ENCODE data around the gene TCTN2. TPM values are rescaled to one million over a fixed set of nuclear protein-coding genes. Genes with fewer than 3 reads are reported as not detected.

Gene TCTN2
- total RNA-seq, 1 experiment from 2014 or later = 7.3 TPM

- CTCF ChIA-PET = no interaction called here
- TF ChIP-seq, protein P1, sequence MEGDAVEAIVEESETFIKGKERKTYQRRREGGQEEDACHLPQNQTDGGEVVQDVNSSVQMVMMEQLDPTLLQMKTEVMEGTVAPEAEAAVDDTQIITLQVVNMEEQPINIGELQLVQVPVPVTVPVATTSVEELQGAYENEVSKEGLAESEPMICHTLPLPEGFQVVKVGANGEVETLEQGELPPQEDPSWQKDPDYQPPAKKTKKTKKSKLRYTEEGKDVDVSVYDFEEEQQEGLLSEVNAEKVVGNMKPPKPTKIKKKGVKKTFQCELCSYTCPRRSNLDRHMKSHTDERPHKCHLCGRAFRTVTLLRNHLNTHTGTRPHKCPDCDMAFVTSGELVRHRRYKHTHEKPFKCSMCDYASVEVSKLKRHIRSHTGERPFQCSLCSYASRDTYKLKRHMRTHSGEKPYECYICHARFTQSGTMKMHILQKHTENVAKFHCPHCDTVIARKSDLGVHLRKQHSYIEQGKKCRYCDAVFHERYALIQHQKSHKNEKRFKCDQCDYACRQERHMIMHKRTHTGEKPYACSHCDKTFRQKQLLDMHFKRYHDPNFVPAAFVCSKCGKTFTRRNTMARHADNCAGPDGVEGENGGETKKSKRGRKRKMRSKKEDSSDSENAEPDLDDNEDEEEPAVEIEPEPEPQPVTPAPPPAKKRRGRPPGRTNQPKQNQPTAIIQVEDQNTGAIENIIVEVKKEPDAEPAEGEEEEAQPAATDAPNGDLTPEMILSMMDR (IDR thresholded peaks at IDR 0.05; ENCODE audit: insufficient read depth in 1 of 2, low read depth in 1 of 2, low read length in 1 of 2, severe bottlenecking in 1 of 2, unreplicated experiment in 1 of 2) = no peak
- BruUV-seq (replicated peaks) = no TSS peak
Measured at GRCh38 chr12:123752046-123752445, 81.1 kb downstream of the TCTN2 start.

GRCh38 chr12:123754041-123754772, 83.3 kb downstream of the TCTN2 start:
- TF ChIP-seq, protein P1 (IDR thresholded peaks at IDR 0.05; ENCODE audit: insufficient read depth in 1 of 2, low read depth in 1 of 2, low read length in 1 of 2, severe bottlenecking in 1 of 2, unreplicated experiment in 1 of 2) = no peak
- H3K27ac Mint-ChIP-seq (ENCODE audit: unreplicated experiment) = no peak overlapping the region
- H3K4me1 ChIP-seq = no peaks in the 10 kb centered on the region
- intact Hi-C loops (cut with micrococcal nuclease; ENCODE audit: unreplicated experiment) = no loop called here
- H3K4me1 Mint-ChIP-seq (ENCODE audit: low read depth, unreplicated experiment) = no peaks in the 10 kb centered on the region
- no TSS peak for BruUV-seq (replicated peaks)
- ChIA-PET POLR2A (no interaction called here), CTCF (no interaction called here)
- no peak overlapping the region for H3K4me3 Mint-ChIP-seq (ENCODE audit: unreplicated experiment)
- H3K36me3 Mint-ChIP-seq (ENCODE audit: insufficient read depth, unreplicated experiment) = peaks cover 42% of the 10 kb centered on the region
- no peaks in the 10 kb centered on the region for H3K27me3 Mint-ChIP-seq (ENCODE audit: insufficient read depth, unreplicated experiment)
- no peaks in the 10 kb centered on the region for H3K9me3 ChIP-seq
- H3K36me3 ChIP-seq (ENCODE audit: control insufficient read depth, insufficient read depth, low read length) = no peaks in the 10 kb centered on the region; the same call in none of the 2 replicates
- DNase-seq = no peak
- no peaks in the 10 kb centered on the region for H3K27me3 ChIP-seq (replicated peaks; ENCODE audit: control insufficient read depth, insufficient read depth, low read length)
- H3K9me3 Mint-ChIP-seq (ENCODE audit: unreplicated experiment) = no peaks in the 10 kb centered on the region
- no peak overlapping the region for H3K4me3 ChIP-seq (ENCODE audit: low read depth, low read length)

More at GRCh38 chr12:123752046-123752445, 81.1 kb downstream of the TCTN2 start:
- Mint-ChIP-seq H3K27me3 (ENCODE audit: insufficient read depth, unreplicated experiment) (no peaks in the 10 kb centered on the region), H3K4me1 (ENCODE audit: low read depth, unreplicated experiment) (no peaks in the 10 kb centered on the region), H3K36me3 (ENCODE audit: insufficient read depth, unreplicated experiment) (peaks cover 51% of the 10 kb centered on the region), H3K4me3 (ENCODE audit: unreplicated experiment) (no peak overlapping the region), H3K27ac (ENCODE audit: unreplicated experiment) (no peak overlapping the region), H3K9me3 (ENCODE audit: unreplicated experiment) (no peaks in the 10 kb centered on the region)
- Histone ChIP-seq H3K9me3 (no peaks in the 10 kb centered on the region), H3K36me3 (ENCODE audit: control insufficient read depth, insufficient read depth, low read length) (no peaks in the 10 kb centered on the region; the same call in none of the 2 replicates), H3K4me3 (ENCODE audit: low read depth, low read length) (no peak overlapping the region), H3K4me1 (no peaks in the 10 kb centered on the region), H3K27me3 (replicated peaks; ENCODE audit: control insufficient read depth, insufficient read depth, low read length) (no peaks in the 10 kb centered on the region)
- intact Hi-C loops (cut with micrococcal nuclease; ENCODE audit: unreplicated experiment) = no loop called here
- DNase-seq = no peak
- POLR2A ChIA-PET = no interaction called here

DNA sequence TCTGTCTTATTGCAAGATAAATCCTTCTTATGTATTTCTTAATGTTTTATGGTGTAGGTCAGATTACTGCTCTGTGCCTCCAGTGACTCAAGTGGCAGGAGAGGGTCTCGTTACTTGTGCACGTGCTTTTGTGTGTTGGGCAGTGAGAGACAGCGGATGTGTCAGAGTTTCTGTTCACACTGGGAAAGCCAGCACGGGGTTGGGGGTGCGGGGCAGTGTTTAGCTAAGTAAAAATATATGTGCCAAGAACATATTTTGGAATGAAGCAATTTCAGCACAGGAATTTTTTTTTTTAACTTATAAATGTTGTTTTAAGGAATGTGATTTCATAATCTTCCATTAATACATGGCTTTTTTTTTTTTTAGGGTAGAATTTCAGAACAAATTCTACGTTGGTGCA, 86.6 kb downstream of the TCTN2 start:
- no peaks in the 10 kb centered on the region for H3K4me1 Mint-ChIP-seq (ENCODE audit: low read depth, unreplicated experiment)
- no peak for DNase-seq
- H3K4me3 Mint-ChIP-seq (ENCODE audit: unreplicated experiment) = no peak overlapping the region
- Histone ChIP-seq H3K4me1 (peaks cover 6% of the 10 kb centered on the region), H3K27me3 (replicated peaks; ENCODE audit: control insufficient read depth, insufficient read depth, low read length) (no peaks in the 10 kb centered on the region), H3K4me3 (ENCODE audit: low read depth, low read length) (no peak overlapping the region), H3K36me3 (ENCODE audit: control insufficient read depth, insufficient read depth, low read length) (no peaks in the 10 kb centered on the region; the same call in none of the 2 replicates), H3K9me3 (no peaks in the 10 kb centered on the region)
- TF ChIP-seq, protein P1 (IDR thresholded peaks at IDR 0.05; ENCODE audit: insufficient read depth in 1 of 2, low read depth in 1 of 2, low read length in 1 of 2, severe bottlenecking in 1 of 2, unreplicated experiment in 1 of 2) = no peak
- ChIA-PET POLR2A (no interaction called here), CTCF (no interaction called here)
- H3K9me3 Mint-ChIP-seq (ENCODE audit: unreplicated experiment) = no peaks in the 10 kb centered on the region
- H3K27ac Mint-ChIP-seq (ENCODE audit: unreplicated experiment) = no peak overlapping the region
- peaks cover 20% of the 10 kb centered on the region for H3K36me3 Mint-ChIP-seq (ENCODE audit: insufficient read depth, unreplicated experiment)
- intact Hi-C loops (cut with micrococcal nuclease; ENCODE audit: unreplicated experiment) = no loop called here
- BruUV-seq (replicated peaks) = no TSS peak
- H3K27me3 Mint-ChIP-seq (ENCODE audit: insufficient read depth, unreplicated experiment) = no peaks in the 10 kb centered on the region

Other genes starting within 250 kb of the TCTN2 start
- 3.1 and 3.2 TPM in 2 replicates for gene RILPL2, start 234.4 kb upstream of the TCTN2 start, total RNA-seq (2022)
- 22.0 and 22.7 TPM in 2 replicates for gene SNRNP35, start 213.0 kb upstream of the TCTN2 start, total RNA-seq (2022)
- gene RILPL1, start 137.4 kb upstream of the TCTN2 start, total RNA-seq (2022) = 16.2 and 17.0 TPM in 2 replicates
- 255 TPM in 2 replicates for gene TMED2, start 86.6 kb upstream of the TCTN2 start, total RNA-seq (2022)
- 45.4 and 46.3 TPM in 2 replicates for gene DDX55, start 69.0 kb upstream of the TCTN2 start, total RNA-seq (2022)
- 56.2 and 62.1 TPM in 2 replicates for gene EIF2B1, start 37.4 kb upstream of the TCTN2 start, total RNA-seq (2022)
- gene GTF2H3, start 37.3 kb upstream of the TCTN2 start, total RNA-seq (2022) = 44.8 and 45.6 TPM in 2 replicates
- gene ATP6V0A2, start 41.2 kb downstream of the TCTN2 start, total RNA-seq (2022) = 36.4 and 47.1 TPM in 2 replicates
- gene DNAH10, start 91.2 kb downstream of the TCTN2 start, total RNA-seq (2022) = 0.16 and 0.45 TPM in 2 replicates